Measurements from ENCODE around the gene MTNR1B. TPM values are rescaled to one million over a fixed set of nuclear protein-coding genes. Genes with fewer than 3 reads are reported as not detected.

Gene MTNR1B
- total RNA-seq, 1 donor from 2014 or later: not detected

DNA sequence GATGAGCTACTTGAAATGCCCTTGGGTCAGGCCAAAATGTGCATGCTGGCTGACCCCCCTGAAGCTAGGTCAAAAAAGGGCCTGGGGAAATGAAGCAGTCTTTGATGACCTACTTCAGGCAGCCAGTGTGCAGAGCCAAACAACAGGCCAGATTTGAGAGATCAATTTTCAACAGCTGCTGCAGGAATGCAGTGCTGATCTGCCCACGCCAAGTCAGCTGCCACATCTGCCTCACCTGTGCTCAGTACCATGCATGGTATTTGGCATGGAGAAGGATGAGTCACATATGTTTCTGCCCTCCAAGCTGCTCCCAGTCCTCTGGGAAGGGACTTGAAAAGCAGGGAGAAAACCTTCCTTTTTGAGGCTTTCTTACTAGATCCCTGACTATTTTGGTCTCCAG lies 35.8 kb downstream of the MTNR1B start:
- TF ChIP-seq, protein P1, sequence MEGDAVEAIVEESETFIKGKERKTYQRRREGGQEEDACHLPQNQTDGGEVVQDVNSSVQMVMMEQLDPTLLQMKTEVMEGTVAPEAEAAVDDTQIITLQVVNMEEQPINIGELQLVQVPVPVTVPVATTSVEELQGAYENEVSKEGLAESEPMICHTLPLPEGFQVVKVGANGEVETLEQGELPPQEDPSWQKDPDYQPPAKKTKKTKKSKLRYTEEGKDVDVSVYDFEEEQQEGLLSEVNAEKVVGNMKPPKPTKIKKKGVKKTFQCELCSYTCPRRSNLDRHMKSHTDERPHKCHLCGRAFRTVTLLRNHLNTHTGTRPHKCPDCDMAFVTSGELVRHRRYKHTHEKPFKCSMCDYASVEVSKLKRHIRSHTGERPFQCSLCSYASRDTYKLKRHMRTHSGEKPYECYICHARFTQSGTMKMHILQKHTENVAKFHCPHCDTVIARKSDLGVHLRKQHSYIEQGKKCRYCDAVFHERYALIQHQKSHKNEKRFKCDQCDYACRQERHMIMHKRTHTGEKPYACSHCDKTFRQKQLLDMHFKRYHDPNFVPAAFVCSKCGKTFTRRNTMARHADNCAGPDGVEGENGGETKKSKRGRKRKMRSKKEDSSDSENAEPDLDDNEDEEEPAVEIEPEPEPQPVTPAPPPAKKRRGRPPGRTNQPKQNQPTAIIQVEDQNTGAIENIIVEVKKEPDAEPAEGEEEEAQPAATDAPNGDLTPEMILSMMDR (IDR thresholded peaks at IDR 0.05; ENCODE audit: insufficient read depth, low read length, poor library complexity, severe bottlenecking): no peak
- H3K27me3 ChIP-seq (ENCODE audit: control insufficient read depth, insufficient read depth, low read length): no peaks in the 10 kb centered on the region
- DNase-seq (ENCODE audit: low read depth): no peak
- no peak overlapping the region for H3K4me3 ChIP-seq (ENCODE audit: low read depth, low read length)
- H3K36me3 ChIP-seq (ENCODE audit: control insufficient read depth, insufficient read depth, low read length): no peaks in the 10 kb centered on the region

DNA sequence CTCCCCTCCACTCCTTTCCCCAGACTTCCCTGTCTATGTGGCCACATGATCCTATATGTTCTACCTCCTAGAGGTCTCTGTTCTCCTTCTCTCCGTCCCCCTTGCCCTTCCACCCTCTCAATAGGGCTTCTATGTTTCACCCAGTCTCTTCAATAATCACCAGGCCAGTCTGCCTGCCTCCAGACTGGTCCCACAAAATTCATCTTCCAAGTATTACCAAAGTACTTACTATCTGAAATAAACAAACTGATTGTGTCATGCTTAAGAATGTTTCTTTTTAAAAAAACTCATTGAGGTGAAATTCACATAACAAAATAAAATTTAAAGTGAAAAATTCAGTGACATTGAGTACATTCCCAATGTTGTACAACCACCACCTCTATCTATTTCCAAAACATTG lies 44.2 kb downstream of the MTNR1B start:
- no peaks in the 10 kb centered on the region for H3K27me3 ChIP-seq (ENCODE audit: control insufficient read depth, insufficient read depth, low read length)
- no peak overlapping the region for H3K4me3 ChIP-seq (ENCODE audit: low read depth, low read length)

DNA sequence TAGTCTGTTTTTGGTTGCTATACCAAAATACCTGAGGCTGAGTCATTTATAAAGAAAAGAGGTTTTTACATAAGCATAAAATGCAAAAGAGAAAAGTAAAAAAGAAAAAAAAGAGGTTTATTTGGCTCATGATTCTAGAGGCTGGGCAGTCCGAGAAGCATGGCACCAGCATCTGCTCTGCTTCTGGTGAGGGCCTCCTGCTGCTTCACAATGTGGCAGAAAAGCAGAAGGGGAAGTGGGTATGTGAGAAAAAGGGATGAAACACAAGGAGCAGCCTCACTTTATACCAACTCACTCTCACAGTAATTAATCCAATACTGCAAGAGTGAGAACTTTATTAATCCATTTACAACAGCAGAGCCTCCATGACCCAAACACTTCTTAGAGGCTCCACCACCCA lies 47.1 kb downstream of the MTNR1B start:
- no peak for DNase-seq (ENCODE audit: low read depth)
- Histone ChIP-seq H3K4me3 (ENCODE audit: low read depth, low read length) (no peak overlapping the region), H3K27me3 (ENCODE audit: control insufficient read depth, insufficient read depth, low read length) (no peaks in the 10 kb centered on the region), H3K36me3 (ENCODE audit: control insufficient read depth, insufficient read depth, low read length) (no peaks in the 10 kb centered on the region)
- TF ChIP-seq, protein P1 (IDR thresholded peaks at IDR 0.05; ENCODE audit: insufficient read depth, low read length, poor library complexity, severe bottlenecking): no peak

More for the DNA sequence above, 44.2 kb downstream of the MTNR1B start:
- no peak for DNase-seq (ENCODE audit: low read depth)
- TF ChIP-seq, protein P1 (IDR thresholded peaks at IDR 0.05; ENCODE audit: insufficient read depth, low read length, poor library complexity, severe bottlenecking): no peak
- no peaks in the 10 kb centered on the region for H3K36me3 ChIP-seq (ENCODE audit: control insufficient read depth, insufficient read depth, low read length)

DNA sequence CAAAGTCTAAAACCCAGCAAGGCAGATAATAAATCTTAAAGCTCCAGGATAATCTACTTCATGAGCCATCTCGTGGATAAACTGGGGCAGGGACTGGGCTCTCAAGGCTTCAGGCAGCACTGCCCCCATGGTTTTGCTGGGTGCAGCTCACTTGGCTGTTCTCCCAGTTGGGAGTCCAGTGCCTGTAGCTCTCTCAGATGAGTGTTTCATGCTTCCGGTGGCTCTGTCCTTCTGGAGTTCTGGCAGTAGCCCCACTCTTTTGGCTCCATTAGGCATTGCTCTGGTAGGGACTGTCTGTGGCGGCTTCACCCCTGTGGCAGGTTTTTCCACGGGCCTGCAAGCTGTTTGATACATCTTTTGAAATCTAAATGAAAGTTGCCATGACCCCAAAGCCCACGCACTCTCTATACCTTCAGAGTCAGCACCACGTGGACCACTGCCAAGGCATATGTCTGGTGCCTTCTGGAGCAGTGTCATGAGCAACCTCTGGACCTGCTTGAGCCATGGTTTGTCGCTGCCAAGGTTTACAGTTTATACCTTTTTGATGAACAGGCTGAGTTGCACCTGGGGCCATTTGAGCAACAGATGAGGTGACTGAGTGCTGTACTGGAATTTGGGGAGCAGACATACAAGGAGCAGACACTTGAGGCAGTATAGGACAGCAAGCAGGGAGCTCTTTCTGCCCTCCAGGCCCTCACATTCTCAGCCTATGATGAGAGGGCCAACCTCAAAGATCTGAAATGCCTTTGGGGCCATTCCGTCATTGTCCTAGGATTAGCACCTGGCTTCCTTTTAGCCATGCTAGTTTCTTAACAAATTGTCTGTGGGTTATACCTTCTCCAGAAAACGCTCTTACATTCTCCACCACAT lies 48.6 kb downstream of the MTNR1B start:
- no peak for DNase-seq (ENCODE audit: low read depth)
- no peak overlapping the region for H3K4me3 ChIP-seq (ENCODE audit: low read depth, low read length)
- TF ChIP-seq, protein P1 (IDR thresholded peaks at IDR 0.05; ENCODE audit: insufficient read depth, low read length, poor library complexity, severe bottlenecking): no peak
- H3K36me3 ChIP-seq (ENCODE audit: control insufficient read depth, insufficient read depth, low read length): no peaks in the 10 kb centered on the region
- no peaks in the 10 kb centered on the region for H3K27me3 ChIP-seq (ENCODE audit: control insufficient read depth, insufficient read depth, low read length)

DNA sequence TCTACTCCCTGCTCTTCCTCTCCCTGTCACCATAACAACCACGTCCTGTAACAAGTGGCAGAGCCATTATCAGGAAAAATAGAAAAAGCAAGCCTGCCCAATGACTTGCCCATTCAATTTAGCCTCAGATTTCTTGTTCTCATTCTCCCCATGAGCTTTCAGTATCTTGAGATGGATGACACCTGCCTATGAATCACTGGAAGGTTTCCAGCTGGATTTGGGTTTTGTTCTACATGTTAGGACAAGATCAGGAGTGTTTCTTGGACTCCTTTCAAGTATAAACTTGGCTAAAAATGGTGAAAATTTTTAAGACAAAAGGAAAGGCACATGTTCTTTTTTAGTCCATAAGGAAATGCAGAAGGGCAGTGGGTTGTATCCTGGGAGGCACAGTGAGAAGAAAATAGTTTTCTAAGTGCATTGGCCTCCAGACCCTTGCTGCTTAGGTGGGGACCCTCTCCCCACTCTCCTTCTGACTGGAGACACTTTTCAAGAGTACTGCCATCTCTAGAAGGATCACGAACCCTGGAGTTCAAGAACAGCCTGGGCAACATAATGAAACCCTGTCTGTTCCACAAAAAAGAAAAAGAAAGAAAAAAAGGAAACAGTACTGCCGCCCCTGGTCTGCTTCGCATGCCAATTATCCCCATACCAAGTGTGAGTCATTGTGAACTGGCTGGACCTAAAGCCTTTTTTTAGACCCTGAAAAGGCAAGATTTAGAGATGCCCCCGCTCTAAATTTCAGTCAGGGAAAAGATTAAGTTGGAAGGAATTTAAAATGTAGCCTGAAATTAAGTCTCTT lies 51.0 kb downstream of the MTNR1B start:
- Histone ChIP-seq H3K27me3 (ENCODE audit: control insufficient read depth, insufficient read depth, low read length) (no peaks in the 10 kb centered on the region), H3K36me3 (ENCODE audit: control insufficient read depth, insufficient read depth, low read length) (no peaks in the 10 kb centered on the region), H3K4me3 (ENCODE audit: low read depth, low read length) (no peak overlapping the region)
- TF ChIP-seq, protein P1 (IDR thresholded peaks at IDR 0.05; ENCODE audit: insufficient read depth, low read length, poor library complexity, severe bottlenecking): no peak
- DNase-seq (ENCODE audit: low read depth): peak; percentile 37

Measured in kidney epithelial cell (primary cell).